GM18519 (cell line): ENCODE measurements around the gene RRP7A.
"Not testable (repeated sequence)": the region's sequence is repeated elsewhere in the genome, so short reads cannot be mapped to it uniquely, and the experiment has no call there.

ENCODE experiments used
- ATAC-seq: cut with Tn5 transposase; IDR thresholded peaks from one replicate; pipeline ENCODE4 v1.9.1; 2021; ENCODE audit warnings: mild to moderate bottlenecking, moderate library complexity; ENCODE audit not compliant: unreplicated experiment, low FRiP score

The RRP7A gene, protein sequence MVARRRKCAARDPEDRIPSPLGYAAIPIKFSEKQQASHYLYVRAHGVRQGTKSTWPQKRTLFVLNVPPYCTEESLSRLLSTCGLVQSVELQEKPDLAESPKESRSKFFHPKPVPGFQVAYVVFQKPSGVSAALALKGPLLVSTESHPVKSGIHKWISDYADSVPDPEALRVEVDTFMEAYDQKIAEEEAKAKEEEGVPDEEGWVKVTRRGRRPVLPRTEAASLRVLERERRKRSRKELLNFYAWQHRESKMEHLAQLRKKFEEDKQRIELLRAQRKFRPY

DNA sequence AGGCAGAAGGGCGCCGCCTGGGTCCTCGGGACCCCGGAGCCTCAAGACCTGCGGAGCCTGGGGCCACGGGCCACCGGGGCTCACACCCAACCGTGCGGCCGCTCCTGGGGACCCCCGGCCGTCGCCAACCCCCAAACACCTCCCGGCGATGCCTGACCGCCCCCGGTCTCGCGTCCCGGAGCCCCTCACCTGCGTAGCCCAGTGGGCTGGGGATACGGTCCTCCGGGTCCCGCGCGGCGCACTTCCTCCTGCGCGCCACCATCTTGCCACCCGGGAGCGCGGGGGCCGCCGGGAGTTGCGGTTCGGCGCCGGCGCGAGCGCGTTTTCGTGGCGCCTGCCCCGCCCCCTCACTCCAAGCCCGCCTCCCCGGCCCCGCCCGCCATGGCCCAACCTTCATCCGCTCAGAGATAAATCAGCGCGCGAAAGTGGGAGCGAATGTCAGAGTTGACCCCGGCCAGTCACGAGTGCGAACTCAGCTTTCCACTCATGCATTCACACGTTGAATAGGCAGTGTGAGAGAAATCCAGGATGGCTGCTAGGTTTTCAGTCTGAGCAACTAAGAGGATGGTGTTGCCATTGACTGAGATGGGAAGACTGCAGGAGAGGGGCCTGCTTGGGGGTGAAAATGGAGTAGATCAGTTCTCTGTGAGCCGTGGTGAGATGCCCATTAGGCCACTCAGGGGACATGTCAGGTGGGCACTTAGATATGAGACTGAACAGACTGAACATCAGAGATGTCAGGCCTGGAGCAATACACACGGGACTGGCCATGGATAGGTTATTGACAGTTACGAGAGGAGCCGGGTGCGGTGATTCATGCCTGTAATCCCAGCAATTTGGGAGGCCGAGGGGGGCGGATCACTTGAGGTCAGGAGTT lies at the start of gene RRP7A:
TSS of gene RRP7A (minus strand) at position 272 of the 877 bp plus-strand sequence. CDS start at position 262, 10 bp downstream.
- peak; percentile 51 for ATAC-seq

DNA sequence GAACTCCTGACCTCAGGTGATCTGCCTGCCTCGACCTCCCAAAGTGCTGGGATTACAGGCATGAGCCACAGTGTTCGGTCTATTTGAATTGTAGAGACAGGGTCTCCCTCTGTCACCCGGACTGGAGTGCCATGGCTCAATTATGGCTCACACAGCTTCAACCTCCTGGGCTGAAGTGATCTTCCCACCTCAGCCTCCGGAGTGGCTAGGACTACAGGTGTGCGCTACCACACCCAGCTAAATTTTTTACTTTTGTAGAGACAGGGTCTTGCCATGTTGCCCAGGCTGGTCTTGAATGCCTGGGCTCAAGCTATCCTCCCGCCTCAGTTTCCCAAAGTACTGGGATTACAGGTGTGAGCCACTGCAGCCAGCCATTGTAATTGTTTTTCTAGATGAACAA lies 48.4 kb upstream of the RRP7A start:
- not testable (repeated sequence) for ATAC-seq

GRCh38 chr22:42565956-42566355 lies 46.4 kb upstream of the RRP7A start:
- no peak for ATAC-seq

GRCh38 chr22:42564699-42565098 lies 45.1 kb upstream of the RRP7A start:
- ATAC-seq: no peak

GRCh38 chr22:42563943-42564342 lies 44.3 kb upstream of the RRP7A start:
- not testable (repeated sequence) for ATAC-seq

DNA sequence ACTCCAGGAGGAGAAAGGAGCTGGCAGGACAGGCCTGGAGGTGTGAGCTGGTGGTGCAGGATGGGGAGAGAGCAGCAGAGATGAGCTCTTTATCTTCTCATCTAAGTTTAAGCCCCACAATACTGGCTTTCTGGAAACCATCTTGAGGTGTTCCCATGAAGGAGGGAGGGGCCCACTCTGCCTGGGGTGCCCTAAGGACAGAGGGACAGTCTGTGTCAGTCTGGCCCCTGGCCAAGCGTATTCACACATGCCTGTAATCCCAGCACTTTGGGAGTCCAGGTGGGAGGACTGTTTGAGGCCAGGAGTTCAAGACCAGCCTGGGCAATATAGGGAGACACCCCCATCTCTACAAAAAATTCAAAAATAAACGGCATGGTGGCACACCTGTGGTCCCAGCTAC lies 43.1 kb upstream of the RRP7A start:
- ATAC-seq: no peak

- ATAC-seq: no peak
Observed at GRCh38 chr22:42562279-42562678, 42.7 kb upstream of the RRP7A start.

GRCh38 chr22:42561856-42562255 lies 42.3 kb upstream of the RRP7A start:
- ATAC-seq: no peak

DNA sequence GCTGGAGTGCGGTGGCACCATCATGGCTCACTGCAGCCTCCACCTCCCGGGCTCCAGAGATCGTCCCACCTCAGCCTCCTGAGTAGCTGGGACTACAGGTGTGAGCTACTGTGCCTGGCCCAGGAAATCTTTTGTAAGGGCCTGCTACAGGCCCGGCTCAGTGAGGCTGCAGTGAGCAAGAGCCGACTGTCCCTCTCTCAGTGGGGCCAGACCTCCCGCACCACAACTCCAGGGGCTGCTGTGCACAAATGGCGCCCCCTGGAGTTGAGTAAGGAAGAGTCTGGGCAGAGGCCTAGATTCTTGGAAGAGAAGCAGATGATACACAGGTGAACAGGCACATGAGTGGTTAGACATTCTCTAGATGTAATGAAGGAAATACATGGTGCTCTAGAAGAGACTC lies 41.2 kb upstream of the RRP7A start:
- no peak for ATAC-seq

- ATAC-seq: no peak
Observed at GRCh38 chr22:42560381-42560780, 40.8 kb upstream of the RRP7A start.

DNA sequence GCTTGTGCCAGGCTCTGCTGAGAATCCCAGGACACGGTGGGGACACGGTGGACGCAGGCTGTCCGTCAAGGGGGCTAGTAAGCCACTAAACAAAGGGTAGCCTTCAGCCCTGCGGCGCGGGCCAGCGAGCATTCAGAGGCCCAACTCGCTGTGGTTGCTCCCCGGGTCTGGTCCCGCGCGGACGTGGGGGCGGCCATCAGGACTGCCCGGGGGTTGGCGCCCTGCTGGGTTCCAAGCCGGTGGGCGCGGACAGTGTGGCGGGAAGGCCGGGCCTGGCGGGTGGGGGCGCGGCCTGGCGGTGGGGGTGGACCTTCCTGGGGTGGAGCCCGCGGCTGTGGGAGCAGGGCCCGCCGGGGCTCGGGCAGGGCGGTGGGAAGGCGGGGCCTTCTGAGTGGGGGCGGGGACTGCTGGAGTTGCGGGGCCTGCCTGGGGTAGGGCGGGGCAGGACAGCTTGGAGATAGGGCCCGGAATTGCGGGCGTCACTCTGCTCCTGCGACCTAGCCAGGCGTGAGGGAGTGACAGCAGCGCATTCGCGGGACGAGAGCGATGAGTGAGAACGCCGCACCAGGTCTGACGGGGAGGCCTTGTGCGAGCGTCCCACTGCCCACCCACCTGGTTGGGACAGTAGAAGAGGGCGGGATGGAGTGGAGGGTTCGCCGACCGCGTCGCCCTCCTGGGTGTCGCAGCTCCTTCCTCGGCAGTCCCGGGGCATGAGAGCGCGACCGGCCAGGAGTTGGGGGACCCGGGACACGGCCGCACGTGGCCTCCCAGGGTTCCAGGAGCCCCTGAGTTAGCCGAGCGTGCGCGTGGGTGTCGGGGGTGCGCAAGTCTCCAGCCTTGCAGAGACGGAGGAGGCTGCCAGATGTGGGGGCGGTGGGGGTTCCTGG lies 34.1 kb upstream of the RRP7A start, which contains the start of gene SERHL2:
TSS of gene SERHL2 (plus strand) at position 482 of the 887 bp plus-strand sequence. CDS start at position 547, 65 bp downstream.
- no peak for ATAC-seq

DNA sequence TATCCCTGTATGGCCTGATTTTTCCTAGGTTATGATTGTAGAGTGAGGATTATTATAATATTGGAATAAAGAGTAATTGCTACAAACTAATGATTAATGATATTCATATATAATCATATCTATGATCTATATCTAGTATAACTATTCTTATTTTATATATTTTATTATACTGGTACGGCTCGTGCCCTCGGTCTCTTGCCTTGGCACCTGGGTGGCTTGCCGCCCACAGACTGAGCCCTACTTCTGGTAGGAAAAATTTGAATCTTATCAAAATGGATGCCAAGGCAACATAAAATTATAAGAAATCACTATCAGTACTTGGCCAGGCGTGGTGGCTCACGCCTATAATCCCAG lies 32.7 kb upstream of the RRP7A start:
- not testable (repeated sequence) for ATAC-seq

GRCh38 chr22:42549331-42550060 lies 29.9 kb upstream of the RRP7A start:
- no peak for ATAC-seq

DNA sequence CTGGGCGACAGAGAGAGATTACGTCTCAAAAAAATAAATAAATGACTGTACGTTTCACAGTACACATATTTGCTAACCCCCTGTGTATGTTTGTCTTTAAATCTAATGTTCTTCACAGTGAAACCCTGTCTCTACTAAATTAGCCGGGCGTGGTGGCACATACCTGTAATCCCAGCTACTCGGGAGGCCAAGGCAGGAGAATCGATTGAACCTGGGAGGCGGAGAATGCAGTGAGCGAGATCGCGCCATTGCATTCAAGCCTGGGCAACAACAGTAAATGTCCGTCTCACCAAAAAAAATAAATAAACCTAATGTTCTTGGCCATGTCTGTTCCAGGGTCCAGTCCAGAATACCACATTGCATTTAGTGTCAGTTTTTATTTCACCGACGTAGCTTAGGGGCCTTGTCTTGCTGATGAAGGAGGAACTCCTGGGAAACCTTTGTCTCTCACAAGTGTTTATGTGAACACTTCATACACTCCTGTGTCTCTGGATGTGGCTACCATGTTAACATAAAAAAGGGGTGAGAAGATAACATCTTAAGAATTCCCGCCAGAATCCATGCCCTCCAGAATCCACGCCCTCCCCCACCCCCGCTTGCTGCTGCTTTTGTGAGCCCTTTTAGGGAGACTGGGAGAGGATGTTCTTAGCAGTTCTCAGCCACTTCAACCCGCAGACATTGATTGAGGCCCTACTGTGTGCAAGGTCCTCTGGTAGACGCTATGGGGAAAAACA lies 29.2 kb upstream of the RRP7A start:
- no peak for ATAC-seq

DNA sequence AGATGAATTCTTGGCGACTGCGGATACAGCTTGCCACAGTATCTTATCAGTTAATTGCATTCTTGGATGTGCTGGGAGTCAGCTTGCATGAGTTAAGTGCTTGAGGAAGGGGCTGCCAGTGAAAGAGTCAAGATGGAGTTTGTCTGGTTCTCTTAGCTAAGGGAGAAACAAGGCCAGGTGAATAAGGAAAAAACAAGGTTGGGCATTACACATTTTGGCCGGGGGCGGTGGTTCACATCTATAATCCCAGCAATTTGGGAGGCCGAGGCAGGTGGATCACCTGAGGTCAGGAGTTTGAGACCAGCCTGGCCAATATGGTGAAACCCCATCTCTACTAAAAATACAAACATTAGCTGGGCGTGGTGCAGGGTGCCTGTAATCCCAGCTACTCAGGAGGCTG lies 28.5 kb upstream of the RRP7A start:
- not testable (repeated sequence) for ATAC-seq

DNA sequence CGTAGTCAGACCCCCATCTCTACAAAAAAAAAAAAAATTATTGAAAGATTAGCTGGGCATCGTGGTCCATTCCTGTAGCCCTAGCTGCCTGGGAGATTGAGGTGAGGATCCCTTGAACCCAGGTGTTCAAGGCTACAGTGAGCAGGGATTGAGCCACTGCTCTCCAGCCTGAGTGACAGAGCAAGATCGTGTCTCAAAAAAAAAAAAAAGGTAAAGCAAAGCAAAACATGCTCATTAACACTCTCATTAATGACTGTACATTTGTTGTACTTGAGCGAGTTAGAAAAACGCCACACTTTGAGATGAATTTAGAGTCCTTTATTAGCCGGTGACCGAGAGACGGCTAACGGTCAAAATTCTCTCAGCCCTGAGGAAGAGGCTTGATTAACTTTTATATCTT lies 28.0 kb upstream of the RRP7A start:
- ATAC-seq: no peak

DNA sequence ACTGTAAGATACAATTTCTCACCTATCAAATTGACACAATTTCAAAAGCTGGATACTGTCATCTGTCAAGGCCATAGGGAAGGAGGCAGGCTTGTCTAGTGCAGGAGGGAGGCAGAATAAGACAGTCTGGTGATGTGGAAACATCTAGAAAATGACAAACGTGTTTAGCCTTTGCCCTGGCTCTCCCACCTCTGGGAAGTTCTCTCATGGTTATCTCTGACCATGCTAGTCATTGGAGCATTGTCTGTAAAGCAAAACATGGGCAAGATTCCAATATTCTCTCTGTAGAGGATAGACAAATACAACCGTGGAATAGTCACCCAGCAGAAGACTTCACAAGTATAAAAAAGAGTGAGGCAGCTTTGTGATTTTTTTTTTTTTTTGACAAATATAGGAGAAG lies 25.1 kb upstream of the RRP7A start:
- ATAC-seq: no peak

- ATAC-seq: not testable (repeated sequence)
Observed at GRCh38 chr22:42539236-42539771, 19.7 kb upstream of the RRP7A start.

GRCh38 chr22:42537199-42537831 lies 17.7 kb upstream of the RRP7A start:
- ATAC-seq: peak; percentile 41
